CD14-positive monocyte (primary cell): ENCODE results near the gene EIF4A2. TPM values are rescaled to one million over a fixed set of nuclear protein-coding genes. Genes with fewer than 3 reads are reported as not detected.

Source experiments
- DNase-seq, 3 donors: peaks; one replicate each; pipeline ENCODE4 v3.0.0-alpha.2; 2011 to 2022
- H2AFZ ChIP-seq: 2 replicates; pipeline ENCODE4 v1.6.0; 2012; ENCODE audit warnings: mild to moderate bottlenecking, low read depth, low read length, inconsistent platforms; ENCODE audit not compliant: insufficient read depth, poor library complexity, severe bottlenecking
- H3K27ac ChIP-seq, 2 donors: 1 replicate in 1 of 2; 2 replicates in 1 of 2; pipeline ENCODE4 v1.5.1; 2012 to 2013; ENCODE audit warnings: low read length in 2 of 2, control low read depth in 1 of 2, inconsistent platforms in 1 of 2, low read depth in 1 of 2, mild to moderate bottlenecking in 1 of 2
- H3K27me3 ChIP-seq, 2 donors: one replicate each; pipeline versions ENCODE4 v1.6.0 to v1.6.1; 2011 to 2013; ENCODE audit warnings: low read length in 2 of 2; ENCODE audit not compliant: control insufficient read depth in 2 of 2, insufficient read depth in 2 of 2
- H3K36me3 ChIP-seq, 2 donors: replicated peaks in 1 of 2; 1 replicate in 1 of 2; 2 replicates in 1 of 2; pipeline versions ENCODE4 v1.5.1 to v1.6.1; 2012 to 2013; ENCODE audit warnings: low read length in 2 of 2, control low read depth in 1 of 2, inconsistent platforms in 1 of 2, mild to moderate bottlenecking in 1 of 2; ENCODE audit not compliant: insufficient read depth in 2 of 2, control insufficient read depth in 1 of 2
- H3K4me1 ChIP-seq, 2 donors: 1 replicate in 1 of 2; 2 replicates in 1 of 2; pipeline versions ENCODE4 v1.5.1 to v1.6.1; 2012 to 2013; ENCODE audit warnings: low read length in 2 of 2, control low read depth in 1 of 2, inconsistent platforms in 1 of 2, mild to moderate bottlenecking in 1 of 2, moderate library complexity in 1 of 2; ENCODE audit not compliant: insufficient read depth in 2 of 2, control insufficient read depth in 1 of 2
- H3K4me2 ChIP-seq: replicated peaks from 2 replicates; pipeline ENCODE3; 2012; ENCODE audit warnings: low read length, moderate library complexity, mild to moderate bottlenecking; ENCODE audit not compliant: poor library complexity, severe bottlenecking; ENCODE audit errors: extremely low read depth
- H3K4me3 ChIP-seq, 3 experiments: fragments of 200-600 bp in 1 of 3; sonication (generic) in 1 of 3; replicated peaks in 1 of 3; 1 replicate in 2 of 3; 2 replicates in 1 of 3; pipeline ENCODE4 v1.5.1; 2011 to 2013; ENCODE audit warnings: low read length in 3 of 3, mild to moderate bottlenecking in 3 of 3, control low read depth in 2 of 3, low read depth in 2 of 3, inconsistent platforms in 1 of 3, moderate library complexity in 1 of 3
- H3K79me2 ChIP-seq: 2 replicates; pipeline ENCODE4 v1.6.0; 2012; ENCODE audit warnings: mild to moderate bottlenecking, control low read depth, inconsistent platforms, low read length, moderate library complexity; ENCODE audit not compliant: insufficient read depth
- H3K9ac ChIP-seq: 2 replicates; pipeline ENCODE4 v1.6.0; 2017; ENCODE audit warnings: low read length, mild to moderate bottlenecking; ENCODE audit not compliant: insufficient read depth, poor library complexity, severe bottlenecking
- H3K9me3 ChIP-seq, 2 donors: replicated peaks in 1 of 2; 1 replicate in 1 of 2; 2 replicates in 1 of 2; pipeline versions ENCODE4 v1.5.1 to v1.6.1; 2012 to 2013; ENCODE audit warnings: low read length in 2 of 2, control low read depth in 1 of 2; ENCODE audit not compliant: control insufficient read depth in 1 of 2, insufficient read depth in 1 of 2
- H4K20me1 ChIP-seq: 2 replicates; pipeline ENCODE4 v1.6.0; 2012; ENCODE audit warnings: mild to moderate bottlenecking, low read length, control low read depth, moderate library complexity; ENCODE audit not compliant: insufficient read depth
- H3K27ac Mint-ChIP-seq, 7 donors: one replicate each; pipeline ENCODE4 v1.8.0; 2020; ENCODE audit warnings: mild to moderate bottlenecking in 7 of 7, mixed read lengths in 7 of 7, moderate library complexity in 6 of 7, inconsistent platforms in 2 of 7
- H3K27me3 Mint-ChIP-seq, 3 donors: one replicate each; pipeline ENCODE4 v1.8.0; 2021 to 2022; ENCODE audit warnings: low read depth in 3 of 3, mild to moderate bottlenecking in 3 of 3, mixed read lengths in 3 of 3, moderate library complexity in 3 of 3, inconsistent platforms in 1 of 3
- H3K36me3 Mint-ChIP-seq, 2 donors: one replicate each; pipeline ENCODE4 v1.8.0; 2020; ENCODE audit warnings: mixed read lengths in 2 of 2, inconsistent platforms in 1 of 2, mild to moderate bottlenecking in 1 of 2
- H3K4me1 Mint-ChIP-seq: one replicate; pipeline ENCODE4 v1.8.0; 2020; ENCODE audit warnings: mild to moderate bottlenecking, mixed read lengths
- H3K4me3 Mint-ChIP-seq, 2 donors: one replicate each; pipeline ENCODE4 v1.8.0; 2020; ENCODE audit warnings: mild to moderate bottlenecking in 2 of 2, mixed read lengths in 2 of 2, moderate library complexity in 1 of 2
- H3K9me3 Mint-ChIP-seq, 7 donors: one replicate each; pipeline ENCODE4 v1.8.0; 2020 to 2022; ENCODE audit warnings: mixed read lengths in 7 of 7, mild to moderate bottlenecking in 6 of 7, moderate library complexity in 6 of 7, inconsistent platforms in 2 of 7
- CTCF ChIP-seq: fragments of 200-600 bp; IDR thresholded peaks from one replicate; pipeline ENCODE4 v1.8.0; 2022; ENCODE audit warnings: antibody characterized with exemption, mild to moderate bottlenecking
- WGBS: methylation state at CpG from one replicate; pipeline ENCODE4 v1.1.5; 2013; ENCODE audit warnings: missing lambda C conversion rate; ENCODE audit not compliant: insufficient coverage; 5-methylcytosine and 5-hydroxymethylcytosine counted together
- intact Hi-C, 2 donors: fragments of 100-400 bp; cut with micrococcal nuclease; formaldehyde crosslinking; loops; one replicate each; pipeline versions ENCODE4 v1.15.0 to v1.15.1; 2023
- polyA plus RNA-seq, 3 donors: library from polyadenylated mRNA; depleted of rRNA in 1 of 3; unstranded in 2 of 3; stranded (reverse) in 1 of 3; fragments of 300-500 nt in 2 of 3; fragments of >200 nt in 1 of 3; fragmentation: Illumina TruSeq in 2 of 3; gene quantifications; 1 replicate in 2 of 3; 2 replicates in 1 of 3; pipeline ENCODE4 v1.2.3, GENCODE V29; 2012 to 2021

Gene EIF4A2
- polyA plus RNA-seq, 3 donors = 67.0 to 405 (median 73.0) TPM

- intact Hi-C loops = loop anchor here in 1 of 2 donors (10.0 kb wide), 3 partner anchors 213 to 853 kb away; partner anchors contain the start of genes DNAJB11, RPL39L and TRA2B
- no peak overlapping the region for H3K9ac ChIP-seq
- no peaks in the 10 kb centered on the region for H3K9me3 ChIP-seq
- no peak overlapping the region for H3K4me2 ChIP-seq
- DNase-seq = no peak
- H2AFZ ChIP-seq = no peak overlapping the region
- Mint-ChIP-seq H3K27me3 (no peaks in the 10 kb centered on the region), H3K4me3 (no peak overlapping the region), H3K9me3 (peaks cover 0 to 5% (median 0%) of the 10 kb centered on the region in 7 donors), H3K4me1 (peaks cover 33% of the 10 kb centered on the region), H3K36me3 (peaks cover 53 to 63% of the 10 kb centered on the region in 2 donors), H3K27ac (peak overlapping the region in 1 of 7 donors; percentile 13)
- H3K79me2 ChIP-seq = peaks cover 54% of the 10 kb centered on the region
- H3K4me3 ChIP-seq = no peak overlapping the region
- H3K27ac ChIP-seq = no peak overlapping the region
- H3K36me3 ChIP-seq = peaks cover 53 to 63% of the 10 kb centered on the region in 2 donors
- H3K4me1 ChIP-seq = peaks cover 15 to 32% of the 10 kb centered on the region in 2 donors
- H3K27me3 ChIP-seq = no peaks in the 10 kb centered on the region
- H4K20me1 ChIP-seq = peaks cover 72% of the 10 kb centered on the region
- WGBS = 81% methylated on average over 8 of the region's 15 CpGs
- no peak for TF ChIP-seq CTCF
Measured at GRCh38 chr3:186787642-186788481, 4.5 kb downstream of the EIF4A2 start.

GRCh38 chr3:186788482-186789370, 5.3 kb downstream of the EIF4A2 start:
- H3K27me3 ChIP-seq = no peaks in the 10 kb centered on the region
- no peaks in the 10 kb centered on the region for H3K9me3 ChIP-seq
- no peak overlapping the region for H3K4me2 ChIP-seq
- no peak overlapping the region for H3K4me3 ChIP-seq
- TF ChIP-seq CTCF = no peak
- Mint-ChIP-seq H3K36me3 (peaks cover 53 to 63% of the 10 kb centered on the region in 2 donors), H3K9me3 (peaks cover 0 to 3% (median 0%) of the 10 kb centered on the region in 7 donors), H3K4me3 (no peak overlapping the region), H3K27ac (no peak overlapping the region), H3K27me3 (no peaks in the 10 kb centered on the region), H3K4me1 (peaks cover 33% of the 10 kb centered on the region)
- H3K36me3 ChIP-seq = peaks cover 53 to 63% of the 10 kb centered on the region in 2 donors
- H2AFZ ChIP-seq = no peak overlapping the region
- intact Hi-C loops = loop anchor here in 1 of 2 donors (10.0 kb wide), 3 partner anchors 214 to 854 kb away; partner anchors contain the start of genes DNAJB11, RPL39L and TRA2B
- H3K4me1 ChIP-seq = peaks cover 15 to 32% of the 10 kb centered on the region in 2 donors
- no peak for DNase-seq
- no peak overlapping the region for H3K9ac ChIP-seq
- no peak overlapping the region for H3K27ac ChIP-seq
- H4K20me1 ChIP-seq = peaks cover 69% of the 10 kb centered on the region
- peaks cover 50% of the 10 kb centered on the region for H3K79me2 ChIP-seq
- WGBS = 82% methylated on average over 3 of the region's 13 CpGs
